Measurements from ENCODE around the gene MAP3K5.

DNA sequence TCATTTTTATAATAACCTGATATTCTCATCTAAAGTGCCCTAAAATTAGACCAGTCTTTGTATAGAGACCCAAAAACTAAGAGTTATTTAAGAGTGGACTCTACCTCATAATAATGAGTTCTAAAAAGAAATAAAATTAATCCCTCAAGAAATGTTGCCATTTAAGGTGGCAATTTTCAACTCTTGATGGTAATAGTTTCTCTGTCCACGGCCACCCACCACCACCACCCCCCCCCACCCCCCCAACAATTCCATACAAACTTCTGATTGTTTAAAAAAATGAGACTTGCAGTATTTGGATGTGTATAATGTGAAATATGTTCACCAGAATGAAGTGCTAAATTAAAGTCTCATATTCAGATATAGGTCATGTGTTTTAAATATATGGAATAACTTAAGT is 244.4 kb downstream of the MAP3K5 start:
- no peak for TF ChIP-seq POLR2AphosphoS5 (IDR thresholded peaks at IDR 0.05; ENCODE audit: low read depth, low read length)
- TF ChIP-seq, protein P1, sequence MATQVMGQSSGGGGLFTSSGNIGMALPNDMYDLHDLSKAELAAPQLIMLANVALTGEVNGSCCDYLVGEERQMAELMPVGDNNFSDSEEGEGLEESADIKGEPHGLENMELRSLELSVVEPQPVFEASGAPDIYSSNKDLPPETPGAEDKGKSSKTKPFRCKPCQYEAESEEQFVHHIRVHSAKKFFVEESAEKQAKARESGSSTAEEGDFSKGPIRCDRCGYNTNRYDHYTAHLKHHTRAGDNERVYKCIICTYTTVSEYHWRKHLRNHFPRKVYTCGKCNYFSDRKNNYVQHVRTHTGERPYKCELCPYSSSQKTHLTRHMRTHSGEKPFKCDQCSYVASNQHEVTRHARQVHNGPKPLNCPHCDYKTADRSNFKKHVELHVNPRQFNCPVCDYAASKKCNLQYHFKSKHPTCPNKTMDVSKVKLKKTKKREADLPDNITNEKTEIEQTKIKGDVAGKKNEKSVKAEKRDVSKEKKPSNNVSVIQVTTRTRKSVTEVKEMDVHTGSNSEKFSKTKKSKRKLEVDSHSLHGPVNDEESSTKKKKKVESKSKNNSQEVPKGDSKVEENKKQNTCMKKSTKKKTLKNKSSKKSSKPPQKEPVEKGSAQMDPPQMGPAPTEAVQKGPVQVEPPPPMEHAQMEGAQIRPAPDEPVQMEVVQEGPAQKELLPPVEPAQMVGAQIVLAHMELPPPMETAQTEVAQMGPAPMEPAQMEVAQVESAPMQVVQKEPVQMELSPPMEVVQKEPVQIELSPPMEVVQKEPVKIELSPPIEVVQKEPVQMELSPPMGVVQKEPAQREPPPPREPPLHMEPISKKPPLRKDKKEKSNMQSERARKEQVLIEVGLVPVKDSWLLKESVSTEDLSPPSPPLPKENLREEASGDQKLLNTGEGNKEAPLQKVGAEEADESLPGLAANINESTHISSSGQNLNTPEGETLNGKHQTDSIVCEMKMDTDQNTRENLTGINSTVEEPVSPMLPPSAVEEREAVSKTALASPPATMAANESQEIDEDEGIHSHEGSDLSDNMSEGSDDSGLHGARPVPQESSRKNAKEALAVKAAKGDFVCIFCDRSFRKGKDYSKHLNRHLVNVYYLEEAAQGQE (IDR thresholded peaks at IDR 0.05; ENCODE audit: insufficient read depth in 1 of 2, low read depth in 2 of 2, low read length in 2 of 2) = no peak
- no peak for TF ChIP-seq SIN3A (IDR thresholded peaks at IDR 0.05; ENCODE audit: borderline replicate concordance, insufficient read depth, low read length)
- TF ChIP-seq FOXP2 (optimal IDR thresholded peaks at IDR 0.05; ENCODE audit: borderline replicate concordance, extremely low read depth, extremely low read length, insufficient read depth) = no peak
